Fibroblast of lung (primary cell): ENCODE measurements around the gene SDK1. TPM values are rescaled to one million over a fixed set of nuclear protein-coding genes. Genes with fewer than 3 reads are reported as not detected.

Source experiments
- DNase-seq, 2 donors: peaks; one replicate each; pipeline versions ENCODE4 v3.0.0 to v3.0.0-alpha.2; 2010; ENCODE audit warnings: low read depth in 2 of 2
- H2AFZ ChIP-seq: 2 replicates; pipeline ENCODE4 v1.5.1; 2012; ENCODE audit warnings: low read length, control low read depth, inconsistent platforms
- H3K27ac ChIP-seq: 2 replicates; pipeline ENCODE4 v1.5.1; 2011; ENCODE audit warnings: low read length, control low read depth; ENCODE audit not compliant: insufficient read depth
- H3K27me3 ChIP-seq: 2 replicates; pipeline ENCODE4 v1.5.1; 2011; ENCODE audit warnings: mild to moderate bottlenecking, low read length; ENCODE audit not compliant: control insufficient read depth, insufficient read depth
- H3K36me3 ChIP-seq: 2 replicates; pipeline ENCODE4 v1.5.1; 2011; ENCODE audit warnings: low read length; ENCODE audit not compliant: control insufficient read depth, insufficient read depth
- H3K4me1 ChIP-seq: 2 replicates; pipeline ENCODE4 v1.5.1; 2011; ENCODE audit warnings: low read length; ENCODE audit not compliant: control insufficient read depth, insufficient read depth; ENCODE audit errors: extremely low read depth
- H3K4me2 ChIP-seq: 2 replicates; pipeline ENCODE4 v1.5.1; 2011; ENCODE audit warnings: low read length, control low read depth; ENCODE audit not compliant: insufficient read depth; ENCODE audit errors: extremely low read depth
- H3K4me3 ChIP-seq, 4 experiments: fragments of 200-600 bp in 1 of 4; sonication (generic) in 1 of 4; replicated peaks in 1 of 4; 2 replicates each; pipeline ENCODE4 v1.5.1; 2011 to 2016; ENCODE audit warnings: low read length in 4 of 4, low read depth in 3 of 4, mild to moderate bottlenecking in 3 of 4, control low read depth in 2 of 4, inconsistent platforms in 1 of 4, mixed read lengths in 1 of 4; ENCODE audit not compliant: insufficient read depth in 1 of 4; ENCODE audit errors: control extremely low read depth in 1 of 4
- H3K79me2 ChIP-seq: 2 replicates; pipeline ENCODE4 v1.5.1; 2012; ENCODE audit warnings: mild to moderate bottlenecking, low read length, inconsistent platforms; ENCODE audit not compliant: control insufficient read depth, insufficient read depth
- H3K9ac ChIP-seq: 2 replicates; pipeline ENCODE4 v1.5.1; 2011; ENCODE audit warnings: mild to moderate bottlenecking, low read length, control low read depth; ENCODE audit not compliant: insufficient read depth
- H3K9me3 ChIP-seq: 2 replicates; pipeline ENCODE4 v1.5.1; 2012; ENCODE audit warnings: low read depth, low read length; ENCODE audit not compliant: control insufficient read depth, insufficient read depth
- H4K20me1 ChIP-seq: 2 replicates; pipeline ENCODE4 v1.5.1; 2011; ENCODE audit warnings: low read length; ENCODE audit not compliant: control insufficient read depth, insufficient read depth; ENCODE audit errors: extremely low read depth
- CTCF ChIP-seq, 2 donors: IDR thresholded peaks in 1 of 2; conservative IDR thresholded peaks in 1 of 2; 1 replicate in 1 of 2; 2 replicates in 1 of 2; pipeline ENCODE4 v1.5.1; 2011 to 2012; ENCODE audit warnings: low read length in 2 of 2, control low read depth in 1 of 2, inconsistent platforms in 1 of 2, low read depth in 1 of 2, mild to moderate bottlenecking in 1 of 2
- EZH2 ChIP-seq: IDR thresholded peaks from 2 replicates; pipeline ENCODE4 v1.5.1; 2012; ENCODE audit warnings: low read length, control low read depth, mild to moderate bottlenecking; ENCODE audit errors: missing control alignments
- polyA plus RNA-seq, 2 donors: library from polyadenylated mRNA; depleted of rRNA in 1 of 2; stranded (reverse) in 1 of 2; unstranded in 1 of 2; fragments of >200 nt; gene quantifications; 2 replicates each; pipeline ENCODE4 v1.2.1, GENCODE V29; 2011 to 2012; ENCODE audit warnings: missing spikeins in 1 of 2
- total RNA-seq: library from RNA; depleted of rRNA; stranded (reverse); fragments of >200 nt; gene quantifications from 2 replicates; pipeline ENCODE4 v1.2.1, GENCODE V29; 2014

The SDK1 gene
- total and polyA plus RNA-seq, 2 donors (not counting 1 experiment from before 2014, with no cell fraction given), result 1.0 to 8.6 TPM

GRCh38 chr7:4209966-4210365 is 908.9 kb downstream of the SDK1 start:
- Histone ChIP-seq H3K4me1 (no peaks in the 10 kb centered on the region), H3K4me3 (no peak overlapping the region), H3K79me2 (no peaks in the 10 kb centered on the region), H2AFZ (no peak overlapping the region), H3K27ac (no peak overlapping the region), H4K20me1 (no peaks in the 10 kb centered on the region), H3K4me2 (no peak overlapping the region), H3K9ac (no peak overlapping the region), H3K27me3 (no peaks in the 10 kb centered on the region), H3K9me3 (no peaks in the 10 kb centered on the region), H3K36me3 (no peaks in the 10 kb centered on the region)
- no peak for DNase-seq
- TF ChIP-seq EZH2, result no peak
- no peak for TF ChIP-seq CTCF (conservative IDR thresholded peaks at IDR 0.05 in 1 of 2, IDR thresholded peaks at IDR 0.05 in 1 of 2; ENCODE audit: low read depth in 1 of 2, low read length in 2 of 2)

GRCh38 chr7:4210821-4211220 is 909.8 kb downstream of the SDK1 start:
- no peak overlapping the region for H3K4me2 ChIP-seq
- H3K27me3 ChIP-seq, result no peaks in the 10 kb centered on the region
- no peaks in the 10 kb centered on the region for H3K36me3 ChIP-seq
- no peak overlapping the region for H2AFZ ChIP-seq
- H3K4me1 ChIP-seq, result no peaks in the 10 kb centered on the region
- no peak overlapping the region for H3K9ac ChIP-seq
- no peaks in the 10 kb centered on the region for H3K9me3 ChIP-seq
- H4K20me1 ChIP-seq, result no peaks in the 10 kb centered on the region
- DNase-seq, result no peak
- no peak overlapping the region for H3K4me3 ChIP-seq
- H3K79me2 ChIP-seq, result no peaks in the 10 kb centered on the region
- TF ChIP-seq EZH2 (no peak), CTCF (conservative IDR thresholded peaks at IDR 0.05 in 1 of 2, IDR thresholded peaks at IDR 0.05 in 1 of 2; ENCODE audit: low read depth in 1 of 2, low read length in 2 of 2) (no peak)
- H3K27ac ChIP-seq, result no peak overlapping the region

DNA sequence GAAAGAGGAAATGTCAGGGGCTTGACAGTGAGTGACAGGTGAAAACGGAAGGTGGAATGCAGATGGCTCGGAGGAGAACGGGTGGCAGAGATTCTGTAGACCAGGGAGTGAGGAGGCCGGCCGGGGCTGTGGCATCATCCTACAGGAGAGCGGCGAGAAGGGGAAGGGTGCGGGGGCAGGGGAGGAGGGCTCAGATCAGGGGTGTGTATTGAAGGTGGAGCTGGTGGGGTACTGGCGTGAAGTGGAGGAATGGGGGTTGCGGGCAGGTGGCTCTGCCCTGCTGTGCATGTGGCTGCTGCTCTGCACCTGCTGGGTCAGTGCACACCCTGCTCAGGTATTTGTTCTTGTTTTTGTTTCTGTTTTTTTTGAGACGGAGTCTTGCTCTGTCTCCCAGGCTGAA is 910.2 kb downstream of the SDK1 start:
- no peak overlapping the region for H3K27ac ChIP-seq
- no peak overlapping the region for H3K9ac ChIP-seq
- H3K9me3 ChIP-seq, result no peaks in the 10 kb centered on the region
- DNase-seq, result no peak
- H2AFZ ChIP-seq, result no peak overlapping the region
- TF ChIP-seq CTCF (conservative IDR thresholded peaks at IDR 0.05 in 1 of 2, IDR thresholded peaks at IDR 0.05 in 1 of 2; ENCODE audit: low read depth in 1 of 2, low read length in 2 of 2) (no peak), EZH2 (no peak)
- no peaks in the 10 kb centered on the region for H4K20me1 ChIP-seq
- H3K4me2 ChIP-seq, result no peak overlapping the region
- H3K4me1 ChIP-seq, result no peaks in the 10 kb centered on the region
- H3K36me3 ChIP-seq, result no peaks in the 10 kb centered on the region
- H3K4me3 ChIP-seq, result no peak overlapping the region
- H3K27me3 ChIP-seq, result no peaks in the 10 kb centered on the region
- H3K79me2 ChIP-seq, result no peaks in the 10 kb centered on the region
